ENCODE data around the gene FOXO1. TPM values are rescaled to one million over a fixed set of nuclear protein-coding genes. Genes with fewer than 3 reads are reported as not detected.

FOXO1 gene
- total RNA-seq, 4 donors from 2014 or later = 43.6 to 75.9 (median 52.0) TPM

DNA sequence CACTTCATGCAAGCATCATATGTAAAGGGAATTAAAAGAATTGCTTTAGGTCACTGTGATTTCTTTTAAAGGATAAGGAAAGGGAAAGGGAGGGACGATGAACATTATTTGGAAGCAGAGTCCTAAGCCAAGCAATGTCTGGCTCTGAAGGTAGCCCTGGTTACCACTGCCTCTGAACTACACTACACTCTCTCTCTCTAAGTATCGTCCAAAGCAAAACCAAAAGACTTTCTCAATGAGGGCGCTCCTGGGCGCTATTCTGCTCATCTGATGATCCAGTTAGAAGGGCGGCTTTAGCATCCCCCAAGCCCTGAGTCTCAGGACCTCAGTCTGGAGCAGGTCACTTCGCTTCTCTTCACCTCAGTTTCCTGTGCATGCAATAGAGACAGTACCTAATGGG lies 26.2 kb downstream of the FOXO1 start:
- WGBS, 2 donors = 81 to 82% methylated on average over 6 of the region's 6 CpGs
- intact Hi-C loops (cut with DNase I; ENCODE audit: low total_unique reads) = no loop called here
- no peak for DNase-seq (ENCODE audit: low spot score in 2 of 2)
- TF ChIP-seq POLR2A (IDR thresholded peaks at IDR 0.05) = no peak
- TF ChIP-seq, protein P1, sequence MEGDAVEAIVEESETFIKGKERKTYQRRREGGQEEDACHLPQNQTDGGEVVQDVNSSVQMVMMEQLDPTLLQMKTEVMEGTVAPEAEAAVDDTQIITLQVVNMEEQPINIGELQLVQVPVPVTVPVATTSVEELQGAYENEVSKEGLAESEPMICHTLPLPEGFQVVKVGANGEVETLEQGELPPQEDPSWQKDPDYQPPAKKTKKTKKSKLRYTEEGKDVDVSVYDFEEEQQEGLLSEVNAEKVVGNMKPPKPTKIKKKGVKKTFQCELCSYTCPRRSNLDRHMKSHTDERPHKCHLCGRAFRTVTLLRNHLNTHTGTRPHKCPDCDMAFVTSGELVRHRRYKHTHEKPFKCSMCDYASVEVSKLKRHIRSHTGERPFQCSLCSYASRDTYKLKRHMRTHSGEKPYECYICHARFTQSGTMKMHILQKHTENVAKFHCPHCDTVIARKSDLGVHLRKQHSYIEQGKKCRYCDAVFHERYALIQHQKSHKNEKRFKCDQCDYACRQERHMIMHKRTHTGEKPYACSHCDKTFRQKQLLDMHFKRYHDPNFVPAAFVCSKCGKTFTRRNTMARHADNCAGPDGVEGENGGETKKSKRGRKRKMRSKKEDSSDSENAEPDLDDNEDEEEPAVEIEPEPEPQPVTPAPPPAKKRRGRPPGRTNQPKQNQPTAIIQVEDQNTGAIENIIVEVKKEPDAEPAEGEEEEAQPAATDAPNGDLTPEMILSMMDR (IDR thresholded peaks at IDR 0.05) = no peak
- H3K4me3 ChIP-seq (ENCODE audit: low read depth, poor library complexity, severe bottlenecking) = no peak overlapping the region

DNA sequence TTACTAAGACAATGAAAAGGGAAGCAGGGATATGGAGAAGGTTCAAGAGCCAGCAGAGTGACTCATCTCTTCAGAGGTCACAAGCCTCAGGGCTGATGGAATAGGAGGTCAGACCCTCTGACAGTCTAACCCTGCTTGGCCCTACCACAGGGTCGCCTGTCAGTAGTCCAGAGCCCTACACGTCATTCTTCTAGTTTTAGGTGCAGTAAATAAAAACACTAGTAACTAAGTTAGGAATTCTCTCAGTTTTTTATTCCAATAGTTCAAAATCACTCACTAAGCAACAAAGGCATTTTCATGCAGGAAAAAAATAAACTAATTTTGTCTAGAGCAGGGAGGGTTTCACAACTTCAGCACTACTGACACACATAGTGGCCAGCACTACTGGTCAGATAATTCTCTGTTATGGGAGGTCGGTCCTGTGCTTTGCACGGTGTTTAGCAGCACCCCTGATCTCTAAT lies 27.2 kb downstream of the FOXO1 start:
- DNase-seq (ENCODE audit: low spot score in 2 of 2) = no peak
- intact Hi-C loops (cut with DNase I; ENCODE audit: low total_unique reads) = no loop called here
- TF ChIP-seq, protein P1 (IDR thresholded peaks at IDR 0.05) = no peak
- TF ChIP-seq POLR2A (IDR thresholded peaks at IDR 0.05) = no peak
- 43 to 52% methylated on average over 4 of the region's 4 CpGs for WGBS, 2 donors
- no peak overlapping the region for H3K4me3 ChIP-seq (ENCODE audit: low read depth, poor library complexity, severe bottlenecking)

DNA sequence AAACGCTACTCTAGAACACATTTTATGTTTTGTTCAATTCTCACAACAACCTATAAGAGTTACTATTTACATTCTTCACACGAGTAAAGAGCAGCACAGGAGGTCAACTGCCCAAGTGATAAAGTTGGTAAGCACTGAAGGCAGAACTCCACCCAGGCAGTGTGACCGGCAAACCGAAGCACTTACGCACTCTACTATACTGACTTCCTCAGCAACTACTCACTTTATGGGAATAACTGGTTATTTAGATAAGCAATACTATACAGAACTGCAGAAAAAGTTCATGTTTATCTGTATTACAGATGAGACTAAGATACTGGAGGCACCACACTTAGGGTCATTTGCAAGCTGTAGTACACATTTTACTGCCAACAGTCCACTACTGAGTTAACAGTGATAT lies 28.8 kb downstream of the FOXO1 start:
- H3K4me3 ChIP-seq (ENCODE audit: low read depth, poor library complexity, severe bottlenecking) = no peak overlapping the region
- TF ChIP-seq POLR2A (IDR thresholded peaks at IDR 0.05) = no peak
- no peak for DNase-seq (ENCODE audit: low spot score in 2 of 2)
- intact Hi-C loops (cut with DNase I; ENCODE audit: low total_unique reads) = no loop called here
- WGBS, 2 donors = 65 to 68% methylated on average over 5 of the region's 5 CpGs

DNA sequence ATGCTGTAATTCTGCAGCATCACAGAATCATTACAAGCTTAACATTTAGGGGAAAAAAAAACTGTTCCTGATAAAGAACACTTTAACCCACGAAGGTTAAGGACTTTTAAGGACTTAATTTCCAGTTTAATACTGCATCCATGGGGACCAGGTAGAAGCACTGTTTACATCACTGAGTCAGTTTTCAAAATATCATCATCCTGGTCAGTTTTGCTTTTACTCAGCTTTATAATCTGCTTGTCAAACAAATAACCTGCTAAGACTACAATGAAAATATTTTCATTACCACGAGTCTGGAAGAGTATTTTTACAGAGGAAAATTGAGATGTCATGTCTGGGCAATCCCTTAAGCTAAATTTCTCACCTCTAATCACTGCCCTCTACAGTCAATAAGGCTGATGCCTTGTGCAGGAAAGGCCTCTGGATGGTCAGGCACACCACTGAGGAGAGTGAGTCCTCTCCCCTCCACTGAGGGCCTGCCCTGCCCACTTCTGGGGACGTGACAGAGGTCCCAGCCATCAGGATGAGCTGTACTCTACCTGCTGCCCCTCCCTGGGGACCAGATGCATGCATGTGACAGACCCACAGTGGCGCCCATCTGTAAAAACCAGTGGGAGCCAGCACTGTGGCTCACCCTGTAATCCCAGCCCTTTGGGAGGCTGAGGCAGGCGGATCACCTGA lies 31.0 kb downstream of the FOXO1 start:
- WGBS, 2 donors = 73 to 74% methylated on average over 5 of the region's 5 CpGs
- intact Hi-C loops (cut with DNase I; ENCODE audit: low total_unique reads) = no loop called here
- DNase-seq (ENCODE audit: low spot score in 2 of 2) = no peak
- no peak overlapping the region for H3K4me3 ChIP-seq (ENCODE audit: low read depth, poor library complexity, severe bottlenecking)
- TF ChIP-seq POLR2A (IDR thresholded peaks at IDR 0.05) = no peak
- TF ChIP-seq, protein P1 (IDR thresholded peaks at IDR 0.05) = no peak

DNA sequence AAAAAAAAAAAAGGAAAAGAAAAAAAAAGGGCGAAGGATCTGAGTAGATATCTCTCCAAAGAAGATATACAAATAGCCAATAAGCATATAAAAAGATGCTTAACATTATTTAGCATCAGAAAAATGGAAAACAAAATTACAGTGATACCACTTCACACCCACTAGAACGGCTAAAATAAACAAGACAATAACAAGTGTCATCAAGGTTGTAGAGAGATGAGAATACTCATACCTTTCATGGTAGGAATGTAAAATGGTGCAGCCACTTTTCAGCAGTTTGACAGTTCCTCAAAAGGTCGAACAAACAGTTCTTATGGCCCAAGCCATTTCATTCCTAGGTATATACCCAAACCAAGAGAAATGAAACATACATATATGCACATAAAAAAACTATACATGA lies 33.5 kb downstream of the FOXO1 start:
- intact Hi-C loops (cut with DNase I; ENCODE audit: low total_unique reads) = no loop called here
- DNase-seq (ENCODE audit: low spot score in 2 of 2) = no peak
- TF ChIP-seq, protein P1 (IDR thresholded peaks at IDR 0.05) = no peak
- H3K4me3 ChIP-seq (ENCODE audit: low read depth, poor library complexity, severe bottlenecking) = no peak overlapping the region
- 92 to 100% methylated on average over 3 of the region's 3 CpGs for WGBS, 2 donors

DNA sequence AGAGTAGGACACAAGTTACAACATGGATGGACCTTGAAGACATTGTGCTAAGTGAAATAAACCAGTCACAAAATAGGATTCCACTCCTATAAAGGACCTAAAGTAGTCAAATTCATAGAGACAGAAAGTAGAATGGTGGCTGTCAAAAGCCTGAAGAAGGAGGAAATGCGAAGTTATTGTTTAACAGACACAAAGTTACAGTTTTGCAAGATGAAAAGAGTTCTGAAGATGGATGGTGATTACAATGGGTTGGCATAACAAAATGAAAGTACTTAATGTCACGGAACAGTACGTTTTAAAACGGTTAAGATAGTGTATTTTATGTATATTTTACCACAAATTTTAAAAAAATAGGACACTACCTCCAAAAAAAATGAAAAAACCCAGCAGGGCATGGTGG lies 34.8 kb downstream of the FOXO1 start:
- intact Hi-C loops (cut with DNase I; ENCODE audit: low total_unique reads) = no loop called here
- no peak overlapping the region for H3K4me3 ChIP-seq (ENCODE audit: low read depth, poor library complexity, severe bottlenecking)
- DNase-seq (ENCODE audit: low spot score in 2 of 2) = no peak
- TF ChIP-seq POLR2A (IDR thresholded peaks at IDR 0.05) = no peak
- TF ChIP-seq, protein P1 (IDR thresholded peaks at IDR 0.05) = no peak
- WGBS, 2 donors = 94 to 95% methylated on average over 4 of the region's 4 CpGs

All from lower leg skin (tissue), 4 donors.